Retinal pigment epithelial cell (primary cell): Measurements from ENCODE around the gene DYNLT4.
"Not testable (repeated sequence)": the region's sequence is repeated elsewhere in the genome, so short reads cannot be mapped to it uniquely, and the experiment has no call there.

ENCODE experiments used
- DNase-seq: peaks from one replicate; pipeline ENCODE4 v3.0.0-alpha.2; 2010; ENCODE audit warnings: low read depth
- H3K4me3 ChIP-seq: 2 replicates; pipeline ENCODE4 v1.5.1; 2011; ENCODE audit warnings: mild to moderate bottlenecking, low read length, control low read depth, moderate library complexity
- CTCF ChIP-seq: conservative IDR thresholded peaks from 2 replicates; pipeline ENCODE4 v1.5.1; 2011; ENCODE audit warnings: low read depth, low read length, control low read depth, inconsistent platforms

Gene DYNLT4

GRCh38 chr1:44776730-44777068 is 30.5 kb downstream of the DYNLT4 start:
- peak overlapping the region; percentile 93 for H3K4me3 ChIP-seq
- TF ChIP-seq CTCF: no peak
- no peak for DNase-seq

GRCh38 chr1:44775930-44776729 is 31.0 kb downstream of the DYNLT4 start:
- no peak for DNase-seq
- peak overlapping the region; percentile 93 for H3K4me3 ChIP-seq
- no peak for TF ChIP-seq CTCF

GRCh38 chr1:44775078-44775929 is 31.8 kb downstream of the DYNLT4 start, which contains the start of gene RPS8:
Gene RPS8, plus strand, starts transcription at chr1:44775540. Its CDS starts 57 bp downstream, at chr1:44775597.
- no peak for TF ChIP-seq CTCF
- DNase-seq: peak; percentile 77
- peak within 1 kb of the TSS; percentile 93 for H3K4me3 ChIP-seq

- not testable (repeated sequence) for DNase-seq
These were observed 40.7 kb downstream of the DYNLT4 start for GRCh38 chr1:44766421-44766820.

DNA sequence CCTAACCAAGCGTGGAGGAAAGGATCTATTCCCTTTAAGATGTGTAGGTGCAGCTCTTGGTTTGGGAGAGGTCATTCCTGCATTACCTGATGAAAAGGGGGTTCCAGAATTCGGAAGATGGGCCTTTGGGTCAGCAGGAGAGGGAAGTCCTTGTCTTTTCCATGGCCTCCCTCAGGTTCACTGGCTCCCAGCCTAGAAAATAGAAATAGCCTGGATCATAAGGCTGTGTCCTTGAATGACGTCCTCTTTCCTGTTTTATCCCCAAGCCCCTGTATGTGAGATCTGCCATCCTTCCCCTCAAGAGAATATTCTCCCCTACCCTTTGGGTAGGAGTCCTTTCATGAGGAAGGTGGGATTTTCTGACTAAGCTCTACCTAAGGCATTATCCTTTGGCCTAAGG is 46.3 kb downstream of the DYNLT4 start:
- H3K4me3 ChIP-seq: no peak overlapping the region
- DNase-seq: no peak
- no peak for TF ChIP-seq CTCF

More at GRCh38 chr1:44766421-44766820, 40.7 kb downstream of the DYNLT4 start:
- not testable (repeated sequence) for H3K4me3 ChIP-seq

GRCh38 chr1:44759077-44759476 is 48.1 kb downstream of the DYNLT4 start:
- no peak overlapping the region for H3K4me3 ChIP-seq
- no peak for TF ChIP-seq CTCF

GRCh38 chr1:44757420-44757819 is 49.7 kb downstream of the DYNLT4 start:
- no peak overlapping the region for H3K4me3 ChIP-seq

More at GRCh38 chr1:44759077-44759476, 48.1 kb downstream of the DYNLT4 start:
- no peak for DNase-seq

More at GRCh38 chr1:44757420-44757819, 49.7 kb downstream of the DYNLT4 start:
- DNase-seq: no peak
- TF ChIP-seq CTCF: no peak
